PC-3 (cell line): ENCODE data around the gene PKN1. TPM values are rescaled to one million over a fixed set of nuclear protein-coding genes. Genes with fewer than 3 reads are reported as not detected.
A peak's percentile ranks its signal among the peaks of the same experiment; 100 is the strongest.

ENCODE experiments used
- ATAC-seq: fragments of 200-7000 bp; cut with Tn5 transposase; 2 replicates; pipeline ENCODE4 v1.9.1; 2020; ENCODE audit warnings: mild to moderate bottlenecking, moderate library complexity
- BruUV-seq: library from RNA; stranded (reverse); fragments of 400-500 nt; replicated peaks from 2 replicates; lab custom pipeline; 2021; lab: Mats Ljungman, UMichigan
- CTCF ChIA-PET: fragments of 300-600 bp; sonication (Branson Sonifier 250); formaldehyde crosslinking; loops from one replicate; lab custom pipeline; 2022; ENCODE audit warnings: antibody characterized with exemption; lab: Charles Lee
- POLR2A ChIA-PET: fragments of 300-600 bp; sonication (Branson Sonifier 250); formaldehyde crosslinking; loops from one replicate; lab custom pipeline; 2022; ENCODE audit warnings: antibody characterized with exemption; ENCODE audit not compliant: unreplicated experiment; lab: Charles Lee
- DNase-seq: peaks from one replicate; pipeline ENCODE4 v3.0.0-alpha.2; 2015
- H2AFZ ChIP-seq: fragments of 300-600 bp; sonication (generic); 2 replicates; pipeline ENCODE4 v1.6.0; 2016; ENCODE audit warnings: antibody characterized with exemption, low read length
- H3F3A ChIP-seq: fragments of 300-600 bp; sonication (generic); one replicate; pipeline ENCODE4 v1.6.0; 2017; ENCODE audit warnings: antibody characterized with exemption, low read length, control low read depth, mild to moderate bottlenecking; ENCODE audit not compliant: unreplicated experiment
- H3K27ac ChIP-seq: fragments of 300-600 bp; sonication (generic); 2 replicates; pipeline ENCODE4 v1.5.1; 2016; ENCODE audit warnings: mild to moderate bottlenecking, low read length
- H3K27me3 ChIP-seq: fragments of 300-600 bp; sonication (generic); 2 replicates; pipeline ENCODE4 v1.6.1; 2016; ENCODE audit warnings: low read length, mixed read lengths
- H3K36me3 ChIP-seq: fragments of 300-600 bp; sonication (generic); 2 replicates; pipeline ENCODE4 v1.6.1; 2016; ENCODE audit warnings: low read depth, mixed run types, low read length, mixed read lengths
- H3K4me1 ChIP-seq: fragments of 300-600 bp; sonication (generic); 2 replicates; pipeline ENCODE4 v1.5.1; 2016; ENCODE audit warnings: low read length; ENCODE audit not compliant: insufficient read depth
- H3K4me2 ChIP-seq: fragments of 300-600 bp; sonication (generic); 2 replicates; pipeline ENCODE4 v1.6.0; 2016; ENCODE audit warnings: low read length
- H3K4me3 ChIP-seq: fragments of 300-600 bp; sonication (generic); 2 replicates; pipeline ENCODE4 v1.5.1; 2016; ENCODE audit warnings: mild to moderate bottlenecking, low read length, mixed read lengths
- H3K79me2 ChIP-seq: fragments of 300-600 bp; sonication (generic); 2 replicates; pipeline ENCODE4 v1.6.1; 2017; ENCODE audit warnings: low read length, mixed read lengths
- H3K9ac ChIP-seq: fragments of 300-600 bp; sonication (generic); 2 replicates; pipeline ENCODE4 v1.6.0; 2016; ENCODE audit warnings: mild to moderate bottlenecking, low read length
- H3K9me2 ChIP-seq: fragments of 300-600 bp; sonication (generic); replicated peaks from 2 replicates; pipeline ENCODE4 v1.6.1; 2016; ENCODE audit warnings: mixed run types, low read length, mixed read lengths
- H3K9me3 ChIP-seq: fragments of 300-600 bp; sonication (generic); 2 replicates; pipeline ENCODE4 v1.6.1; 2016; ENCODE audit warnings: low read length, mixed read lengths
- H4K20me1 ChIP-seq: fragments of 300-600 bp; sonication (generic); 2 replicates; pipeline ENCODE4 v1.6.1; 2016; ENCODE audit warnings: low read length, mixed read lengths
- EZH2 ChIP-seq: fragments of 300-600 bp; sonication (generic); IDR thresholded peaks from one replicate; pipeline ENCODE4 v1.6.1; 2017; ENCODE audit warnings: antibody characterized with exemption, mild to moderate bottlenecking, low read length; ENCODE audit not compliant: unreplicated experiment
- EZH2phosphoT487 ChIP-seq: fragments of 300-600 bp; sonication (generic); IDR thresholded peaks from 2 replicates; pipeline ENCODE4 v1.6.1; 2018; ENCODE audit warnings: mild to moderate bottlenecking, antibody characterized with exemption, low read length, borderline replicate concordance
- intact Hi-C: fragments of 100-400 bp; cut with micrococcal nuclease; formaldehyde crosslinking; loops from 2 replicates; pipeline ENCODE4 v1.9.0; 2023
- total RNA-seq: library from RNA; depleted of rRNA; stranded (reverse); fragments of >200 nt; gene quantifications from 2 replicates; pipeline ENCODE4 v1.2.3, GENCODE V29; 2014
- TF ChIP-seq, protein P1 (sequence below): fragments of 300-600 bp; sonication (generic); conservative IDR thresholded peaks from 2 replicates; pipeline ENCODE4 v1.5.1; 2017; ENCODE audit warnings: antibody characterized with exemption, low read depth, mild to moderate bottlenecking, low read length

The PKN1 gene
- total RNA-seq, 1 experiment from 2014 or later, result 186 TPM

DNA sequence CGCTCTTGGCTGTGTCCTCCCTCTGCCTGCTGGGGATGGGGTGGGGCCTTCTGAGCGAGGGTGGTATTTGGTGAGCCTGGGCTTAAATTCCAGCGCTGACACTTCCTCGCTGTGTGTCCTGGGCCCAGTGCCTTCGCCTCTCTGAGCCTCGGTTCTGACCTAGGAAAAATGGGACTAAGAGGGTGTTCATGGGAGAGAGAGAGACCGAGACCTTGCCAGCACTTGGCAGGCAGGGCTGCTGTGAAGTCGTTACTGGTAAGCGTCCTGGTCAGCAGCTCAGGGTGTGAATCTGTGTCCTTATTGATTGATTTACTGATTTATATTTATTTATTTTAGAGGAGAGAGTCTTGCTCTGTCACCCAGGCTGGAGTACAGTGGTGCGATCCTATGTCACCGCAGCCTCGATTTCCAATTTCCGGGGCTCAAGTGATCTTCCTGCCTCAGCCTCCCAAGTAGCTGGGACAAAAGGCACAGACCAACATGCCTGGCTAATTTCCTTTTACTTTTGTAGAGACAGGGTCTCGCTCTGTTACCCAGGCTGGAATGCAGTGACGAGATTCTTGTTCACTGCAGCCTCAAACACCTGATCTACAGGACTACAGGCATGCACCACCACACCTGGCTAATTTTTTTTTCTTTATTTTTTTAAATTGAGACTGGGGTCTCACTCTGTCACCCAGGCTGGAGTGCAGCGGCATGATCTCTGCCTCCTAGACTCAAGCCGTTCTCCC, 2.4 kb downstream of the PKN1 start:
- peaks cover 24% of the 10 kb centered on the region for H3K4me1 ChIP-seq
- DNase-seq (no peak), ATAC-seq (no peak)
- H3K4me3 ChIP-seq, result no peak overlapping the region; the same call in 1 of the 2 replicates
- BruUV-seq, result no TSS peak
- H3K9me2 ChIP-seq, result no peaks in the 10 kb centered on the region
- H3K36me3 ChIP-seq, result peaks cover 3% of the 10 kb centered on the region; the same call in 1 of the 2 replicates
- H4K20me1 ChIP-seq, result no peaks in the 10 kb centered on the region
- H3K9me3 ChIP-seq, result no peaks in the 10 kb centered on the region
- no peaks in the 10 kb centered on the region for H3K27me3 ChIP-seq
- TF ChIP-seq, protein P1, sequence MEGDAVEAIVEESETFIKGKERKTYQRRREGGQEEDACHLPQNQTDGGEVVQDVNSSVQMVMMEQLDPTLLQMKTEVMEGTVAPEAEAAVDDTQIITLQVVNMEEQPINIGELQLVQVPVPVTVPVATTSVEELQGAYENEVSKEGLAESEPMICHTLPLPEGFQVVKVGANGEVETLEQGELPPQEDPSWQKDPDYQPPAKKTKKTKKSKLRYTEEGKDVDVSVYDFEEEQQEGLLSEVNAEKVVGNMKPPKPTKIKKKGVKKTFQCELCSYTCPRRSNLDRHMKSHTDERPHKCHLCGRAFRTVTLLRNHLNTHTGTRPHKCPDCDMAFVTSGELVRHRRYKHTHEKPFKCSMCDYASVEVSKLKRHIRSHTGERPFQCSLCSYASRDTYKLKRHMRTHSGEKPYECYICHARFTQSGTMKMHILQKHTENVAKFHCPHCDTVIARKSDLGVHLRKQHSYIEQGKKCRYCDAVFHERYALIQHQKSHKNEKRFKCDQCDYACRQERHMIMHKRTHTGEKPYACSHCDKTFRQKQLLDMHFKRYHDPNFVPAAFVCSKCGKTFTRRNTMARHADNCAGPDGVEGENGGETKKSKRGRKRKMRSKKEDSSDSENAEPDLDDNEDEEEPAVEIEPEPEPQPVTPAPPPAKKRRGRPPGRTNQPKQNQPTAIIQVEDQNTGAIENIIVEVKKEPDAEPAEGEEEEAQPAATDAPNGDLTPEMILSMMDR, result no peak
- TF ChIP-seq EZH2phosphoT487, result no peak
- no peak for TF ChIP-seq EZH2
- CTCF ChIA-PET, result no interaction called here
- H3F3A ChIP-seq, result no peaks in the 10 kb centered on the region
- H3K27ac ChIP-seq, result no peak overlapping the region; the same call in 1 of the 2 replicates
- peaks cover 67% of the 10 kb centered on the region for H3K79me2 ChIP-seq
- POLR2A ChIA-PET, result interaction anchor here (0.6 kb wide), 1 partner anchor 10 kb away, joined by 33 read pairs; no protein-coding TSS in a partner anchor
- intact Hi-C loops, result loop anchor here (2.0 kb wide), 1 partner anchor 17 kb away; the partner anchor contains the start of gene DDX39A
- peak overlapping the region; percentile 90 for H2AFZ ChIP-seq
- peak overlapping the region; percentile 92 for H3K4me2 ChIP-seq
- H3K9ac ChIP-seq, result no peak overlapping the region

DNA sequence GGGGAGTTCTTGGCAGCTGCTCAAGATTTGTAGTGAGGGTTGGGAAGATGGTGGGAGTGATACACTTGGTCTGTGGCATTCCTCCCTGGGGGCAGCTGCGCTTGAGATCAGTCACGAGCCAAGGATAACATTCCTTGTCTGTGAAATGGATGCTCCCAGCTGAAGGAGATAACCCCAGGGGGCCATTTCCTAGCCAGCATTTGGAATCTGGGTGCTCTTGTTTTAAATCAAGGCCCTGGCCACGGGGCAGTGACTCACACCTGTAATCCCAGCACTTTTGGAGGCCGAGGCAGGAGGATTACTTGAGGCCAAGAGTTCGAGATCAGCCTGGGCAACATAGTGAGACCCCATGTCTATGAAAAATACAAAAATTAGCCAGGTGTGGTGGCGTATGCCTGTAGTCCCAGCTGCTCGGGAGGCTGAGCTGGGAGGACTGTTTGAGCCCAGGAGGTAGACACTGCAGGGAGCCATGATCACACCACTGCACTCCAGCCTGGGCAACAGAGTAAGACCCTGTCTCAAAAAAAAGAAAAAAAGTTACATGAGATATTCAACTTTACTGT, 4.6 kb downstream of the PKN1 start:
- no peaks in the 10 kb centered on the region for H4K20me1 ChIP-seq
- ATAC-seq (no peak), DNase-seq (no peak)
- no peaks in the 10 kb centered on the region for H3K9me2 ChIP-seq
- no peak overlapping the region for H3K9ac ChIP-seq
- TF ChIP-seq EZH2 (no peak), EZH2phosphoT487 (no peak)
- TF ChIP-seq, protein P1, result no peak
- no peaks in the 10 kb centered on the region for H3K27me3 ChIP-seq
- H3K4me1 ChIP-seq, result peaks cover 23% of the 10 kb centered on the region
- BruUV-seq, result no TSS peak
- intact Hi-C loops, result no loop called here
- H3K4me2 ChIP-seq, result no peak overlapping the region
- ChIA-PET CTCF (no interaction called here), POLR2A (no interaction called here)
- no peak overlapping the region for H2AFZ ChIP-seq
- H3F3A ChIP-seq, result no peaks in the 10 kb centered on the region
- H3K79me2 ChIP-seq, result peaks cover 68% of the 10 kb centered on the region
- no peaks in the 10 kb centered on the region for H3K9me3 ChIP-seq
- peaks cover 9% of the 10 kb centered on the region; the same call in 1 of the 2 replicates for H3K36me3 ChIP-seq
- no peak overlapping the region for H3K4me3 ChIP-seq
- H3K27ac ChIP-seq, result no peak overlapping the region

DNA sequence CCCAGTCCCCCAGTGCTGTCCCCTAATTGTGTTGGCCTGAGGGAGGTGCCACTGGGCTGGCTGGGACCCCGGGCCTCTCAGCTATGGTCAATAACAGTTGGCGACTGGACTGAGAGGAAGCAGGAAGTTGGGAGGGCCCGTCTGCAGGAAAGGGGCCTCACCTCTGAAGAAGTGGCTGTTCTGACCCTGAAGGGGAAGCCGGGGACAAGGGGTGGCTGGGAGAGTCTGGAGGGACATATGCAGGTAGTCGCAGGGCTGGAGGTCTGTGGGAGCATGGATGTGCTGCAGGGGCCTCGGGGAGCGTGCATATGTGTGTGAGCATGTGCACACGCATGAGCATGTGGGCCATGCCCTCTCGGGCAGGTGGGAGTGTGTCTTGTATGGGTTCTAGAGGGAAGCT, 5.9 kb downstream of the PKN1 start:
- Histone ChIP-seq H2AFZ (no peak overlapping the region), H3K4me1 (peaks cover 16% of the 10 kb centered on the region), H3K9me2 (no peaks in the 10 kb centered on the region), H4K20me1 (no peaks in the 10 kb centered on the region), H3F3A (no peaks in the 10 kb centered on the region), H3K36me3 (peaks cover 21% of the 10 kb centered on the region), H3K79me2 (peaks cover 61% of the 10 kb centered on the region), H3K4me2 (no peak overlapping the region), H3K9me3 (no peaks in the 10 kb centered on the region), H3K27me3 (no peaks in the 10 kb centered on the region), H3K4me3 (no peak overlapping the region), H3K9ac (no peak overlapping the region), H3K27ac (no peak overlapping the region)
- POLR2A ChIA-PET, result no interaction called here
- intact Hi-C loops, result no loop called here
- DNase-seq (no peak), ATAC-seq (no peak)
- no TSS peak for BruUV-seq
- no peak for TF ChIP-seq EZH2phosphoT487
- CTCF ChIA-PET, result no interaction called here
